Thyroid gland (tissue), 4 donors: ENCODE measurements around the gene BICRA. TPM values are rescaled to one million over a fixed set of nuclear protein-coding genes. Genes with fewer than 3 reads are reported as not detected.

Source experiments
- DNase-seq, 2 donors: peaks; one replicate each; pipeline ENCODE4 v3.0.0-alpha.2; 2019
- H3K27ac ChIP-seq, 3 donors: fragments of 200-600 bp; sonication (generic); 1 replicate in 2 of 3; 2 replicates in 1 of 3; pipeline ENCODE4 v1.5.1; 2016 to 2019; ENCODE audit warnings: mild to moderate bottlenecking in 1 of 3, moderate library complexity in 1 of 3
- H3K27me3 ChIP-seq: fragments of 200-600 bp; sonication (generic); one replicate; pipeline ENCODE4 v1.5.1; 2019
- H3K36me3 ChIP-seq, 2 donors: fragments of 200-600 bp; sonication (generic); one replicate each; pipeline ENCODE4 v1.5.1; 2016 to 2019
- H3K4me1 ChIP-seq, 2 donors: fragments of 200-600 bp; sonication (generic); one replicate each; pipeline ENCODE4 v1.5.1; 2017 to 2019
- H3K4me3 ChIP-seq, 3 donors: fragments of 200-600 bp; sonication (generic); replicated peaks in 1 of 3; 1 replicate in 2 of 3; 2 replicates in 1 of 3; pipeline ENCODE4 v1.5.1; 2016; ENCODE audit warnings: mild to moderate bottlenecking in 1 of 3
- H3K9me3 ChIP-seq: fragments of 200-600 bp; sonication (generic); one replicate; pipeline ENCODE4 v1.5.1; 2017
- CTCF ChIP-seq, 6 experiments: fragments of 200-600 bp in 3 of 6; fragments of 450-650 bp in 3 of 6; sonication (generic) in 3 of 6; IDR thresholded peaks; one replicate each; pipeline ENCODE4 v1.5.1; 2016 to 2019; ENCODE audit warnings: antibody characterized with exemption in 6 of 6, mild to moderate bottlenecking in 2 of 6, inconsistent platforms in 1 of 6, moderate library complexity in 1 of 6
- POLR2A ChIP-seq, 2 donors: fragments of 450-650 bp; IDR thresholded peaks; one replicate each; pipeline ENCODE4 v1.6.1; 2017; ENCODE audit warnings: antibody characterized with exemption in 2 of 2, mild to moderate bottlenecking in 2 of 2, moderate library complexity in 1 of 2
- WGBS, 2 donors: methylation state at CpG; one replicate each; pipeline ENCODE4 v1.1.5; 2017; 5-methylcytosine and 5-hydroxymethylcytosine counted together
- intact Hi-C: fragments of 100-400 bp; cut with DNase I; formaldehyde crosslinking; loops from one replicate; pipeline ENCODE4 v1.15.1; 2023
- total RNA-seq, 4 donors: library from RNA; depleted of rRNA; stranded (reverse); fragments of >200 nt; gene quantifications; one replicate each; pipeline ENCODE4 v1.2.3, GENCODE V29; 2016

Gene BICRA
- total RNA-seq, 4 donors from 2014 or later = 5.8 to 15.2 (median 13.2) TPM

DNA sequence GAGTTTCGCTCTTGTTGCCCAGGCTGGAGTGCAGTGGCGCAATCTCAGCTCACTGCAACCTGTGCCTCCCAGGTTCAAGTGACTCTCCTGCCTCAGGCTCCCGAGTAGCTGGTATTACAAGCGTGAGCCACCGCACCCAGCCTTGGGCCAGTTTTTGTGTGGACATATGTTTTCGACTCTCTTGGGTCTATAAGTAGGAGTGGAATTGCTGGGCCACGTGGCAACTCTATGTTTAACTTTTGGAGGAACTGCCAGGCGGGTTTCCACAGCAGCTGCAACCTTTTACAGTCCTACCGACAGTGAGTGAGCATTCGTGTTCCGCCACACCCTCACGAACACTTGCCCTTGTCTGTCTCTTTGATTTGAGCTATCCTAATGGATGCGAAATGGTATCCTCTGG, 44.9 kb downstream of the BICRA start:
- Histone ChIP-seq H3K4me1 (no peaks in the 10 kb centered on the region), H3K27me3 (no peaks in the 10 kb centered on the region), H3K9me3 (no peaks in the 10 kb centered on the region), H3K4me3 (no peak overlapping the region), H3K27ac (no peak overlapping the region), H3K36me3 (no peaks in the 10 kb centered on the region)
- intact Hi-C loops = no loop called here
- no peak for TF ChIP-seq POLR2A (IDR thresholded peaks at IDR 0.05)
- no peak for TF ChIP-seq CTCF (IDR thresholded peaks at IDR 0.05)
- WGBS, 2 donors = 93 to 95% methylated on average over 13 of the region's 13 CpGs
- no peak for DNase-seq

- Histone ChIP-seq H3K4me3 (no peak overlapping the region), H3K27me3 (no peaks in the 10 kb centered on the region), H3K4me1 (peaks cover 2 to 16% of the 10 kb centered on the region in 2 donors), H3K36me3 (no peaks in the 10 kb centered on the region), H3K9me3 (no peaks in the 10 kb centered on the region), H3K27ac (no peak overlapping the region)
- intact Hi-C loops = no loop called here
- 83 to 90% methylated on average over 3 of the region's 3 CpGs for WGBS, 2 donors
- DNase-seq = no peak
- TF ChIP-seq POLR2A (IDR thresholded peaks at IDR 0.05) = no peak
- no peak for TF ChIP-seq CTCF (IDR thresholded peaks at IDR 0.05)
Measured at GRCh38 chr19:47657719-47658118, 48.8 kb downstream of the BICRA start.

GRCh38 chr19:47658431-47659348, 49.8 kb downstream of the BICRA start:
- no peak for DNase-seq
- intact Hi-C loops = no loop called here
- Histone ChIP-seq H3K4me3 (no peak overlapping the region), H3K9me3 (no peaks in the 10 kb centered on the region), H3K4me1 (peaks cover 5 to 22% of the 10 kb centered on the region in 2 donors), H3K27ac (no peak overlapping the region), H3K27me3 (no peaks in the 10 kb centered on the region), H3K36me3 (no peaks in the 10 kb centered on the region)
- TF ChIP-seq POLR2A (IDR thresholded peaks at IDR 0.05) (no peak), CTCF (IDR thresholded peaks at IDR 0.05) (no peak)
- 89 to 90% methylated on average over 24 of the region's 24 CpGs for WGBS, 2 donors

DNA sequence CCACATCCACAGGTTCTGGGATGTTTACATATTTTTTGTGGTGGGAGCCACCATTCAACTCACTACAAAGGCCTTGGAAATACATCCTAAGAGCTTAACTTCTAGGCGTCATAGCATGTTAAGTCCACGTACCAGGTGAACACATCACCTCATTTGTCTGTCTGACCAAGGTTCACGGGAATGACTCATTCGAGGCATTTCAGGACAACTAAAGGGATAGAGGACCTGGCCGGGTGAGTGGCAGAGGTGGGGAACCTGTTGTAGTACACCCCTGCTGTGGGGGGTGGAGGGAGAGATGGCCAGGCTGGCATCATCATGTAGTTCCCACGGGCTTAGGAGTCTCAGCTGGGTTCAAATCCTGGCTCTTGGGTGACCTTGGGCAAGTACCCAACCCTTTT, 51.5 kb downstream of the BICRA start:
- Histone ChIP-seq H3K9me3 (no peaks in the 10 kb centered on the region), H3K4me3 (no peak overlapping the region), H3K27ac (no peak overlapping the region), H3K36me3 (no peaks in the 10 kb centered on the region), H3K4me1 (peaks cover 5 to 33% of the 10 kb centered on the region in 2 donors), H3K27me3 (no peaks in the 10 kb centered on the region)
- WGBS, 2 donors = 93% methylated on average over 6 of the region's 6 CpGs
- TF ChIP-seq CTCF (IDR thresholded peaks at IDR 0.05) (no peak), POLR2A (IDR thresholded peaks at IDR 0.05) (no peak)
- intact Hi-C loops = no loop called here
- no peak for DNase-seq

- no peak for DNase-seq
- intact Hi-C loops = no loop called here
- Histone ChIP-seq H3K4me3 (no peak overlapping the region), H3K36me3 (no peaks in the 10 kb centered on the region), H3K4me1 (peaks cover 5 to 33% of the 10 kb centered on the region in 2 donors), H3K9me3 (no peaks in the 10 kb centered on the region), H3K27ac (peak overlapping the region in 2 of 3 donors; percentile 17 to 74), H3K27me3 (no peaks in the 10 kb centered on the region)
- TF ChIP-seq CTCF (IDR thresholded peaks at IDR 0.05) (no peak), POLR2A (IDR thresholded peaks at IDR 0.05) (no peak)
- WGBS, 2 donors = 89 to 91% methylated on average over 16 of the region's 16 CpGs
Measured at GRCh38 chr19:47661161-47661560, 52.2 kb downstream of the BICRA start.
